Kidney epithelial cell (primary cell): Measurements from ENCODE around the gene PGLYRP3. TPM values are rescaled to one million over a fixed set of nuclear protein-coding genes. Genes with fewer than 3 reads are reported as not detected.
"Not testable (repeated sequence)": the region's sequence is repeated elsewhere in the genome, so short reads cannot be mapped to it uniquely, and the experiment has no call there.

ENCODE experiments used
- DNase-seq: peaks from one replicate; pipeline ENCODE4 v3.0.0-alpha.2; 2010; ENCODE audit warnings: low read depth
- H3K27me3 ChIP-seq: 2 replicates; pipeline ENCODE4 v1.6.0; 2011; ENCODE audit warnings: low read length; ENCODE audit not compliant: control insufficient read depth, insufficient read depth
- H3K36me3 ChIP-seq: 2 replicates; pipeline ENCODE4 v1.5.1; 2011; ENCODE audit warnings: low read length; ENCODE audit not compliant: control insufficient read depth, insufficient read depth
- H3K4me3 ChIP-seq: 2 replicates; pipeline ENCODE4 v1.5.1; 2011; ENCODE audit warnings: low read depth, mild to moderate bottlenecking, control low read depth, low read length
- CTCF ChIP-seq: IDR thresholded peaks from 2 replicates; pipeline ENCODE4 v1.5.1; 2011; ENCODE audit warnings: mild to moderate bottlenecking, moderate library complexity, low read length, control low read depth, inconsistent platforms; ENCODE audit not compliant: insufficient read depth, poor library complexity, severe bottlenecking
- total RNA-seq: library from RNA; depleted of rRNA; stranded (reverse); fragments of >200 nt; gene quantifications from 2 replicates; pipeline ENCODE4 v1.2.3, GENCODE V29; 2015

PGLYRP3 gene
- total RNA-seq, 1 donor from 2014 or later: not detected

GRCh38 chr1:153333902-153334301, 21.1 kb upstream of the PGLYRP3 start:
- no peak for TF ChIP-seq CTCF
- no peak for DNase-seq
- Histone ChIP-seq H3K4me3 (no peak overlapping the region), H3K27me3 (no peaks in the 10 kb centered on the region), H3K36me3 (no peaks in the 10 kb centered on the region)

GRCh38 chr1:153324912-153325311, 12.2 kb upstream of the PGLYRP3 start:
- Histone ChIP-seq H3K36me3 (no peaks in the 10 kb centered on the region), H3K4me3 (no peak overlapping the region), H3K27me3 (no peaks in the 10 kb centered on the region)
- DNase-seq: no peak
- no peak for TF ChIP-seq CTCF

GRCh38 chr1:153322568-153322967, 9.8 kb upstream of the PGLYRP3 start:
- H3K4me3 ChIP-seq: no peak overlapping the region
- no peaks in the 10 kb centered on the region for H3K27me3 ChIP-seq
- no peak for TF ChIP-seq CTCF
- H3K36me3 ChIP-seq: no peaks in the 10 kb centered on the region
- no peak for DNase-seq

- H3K27me3 ChIP-seq, DNase-seq, H3K36me3 ChIP-seq, H3K4me3 ChIP-seq: not testable (repeated sequence)
These were observed 5.4 kb upstream of the PGLYRP3 start for GRCh38 chr1:153318145-153318544.

GRCh38 chr1:153316013-153316412, 3.3 kb upstream of the PGLYRP3 start:
- H3K36me3 ChIP-seq, H3K27me3 ChIP-seq, DNase-seq, H3K4me3 ChIP-seq: not testable (repeated sequence)

GRCh38 chr1:153314388-153314787, 1.6 kb upstream of the PGLYRP3 start:
- not testable (repeated sequence) for H3K36me3 ChIP-seq, DNase-seq, H3K27me3 ChIP-seq, H3K4me3 ChIP-seq

- no peak for DNase-seq
- TF ChIP-seq CTCF: no peak
These were observed 536 bp upstream of the PGLYRP3 start for GRCh38 chr1:153313288-153313687.

GRCh38 chr1:153310526-153310925, 2.2 kb downstream of the PGLYRP3 start:
- H3K36me3 ChIP-seq: no peaks in the 10 kb centered on the region
- H3K27me3 ChIP-seq: no peaks in the 10 kb centered on the region

More at GRCh38 chr1:153313288-153313687, 536 bp upstream of the PGLYRP3 start:
- Histone ChIP-seq H3K4me3 (no peak overlapping the region), H3K36me3 (no peaks in the 10 kb centered on the region), H3K27me3 (no peaks in the 10 kb centered on the region)

More at GRCh38 chr1:153310526-153310925, 2.2 kb downstream of the PGLYRP3 start:
- H3K4me3 ChIP-seq: no peak overlapping the region
- no peak for TF ChIP-seq CTCF
- DNase-seq: no peak
